ENCODE data around the gene CNOT2. TPM values are rescaled to one million over a fixed set of nuclear protein-coding genes. Genes with fewer than 3 reads are reported as not detected.

CNOT2 gene
- polyA plus RNA-seq, 1 of the 3 experiments (the other 2 are of a cell fraction), result 45.3 TPM

DNA sequence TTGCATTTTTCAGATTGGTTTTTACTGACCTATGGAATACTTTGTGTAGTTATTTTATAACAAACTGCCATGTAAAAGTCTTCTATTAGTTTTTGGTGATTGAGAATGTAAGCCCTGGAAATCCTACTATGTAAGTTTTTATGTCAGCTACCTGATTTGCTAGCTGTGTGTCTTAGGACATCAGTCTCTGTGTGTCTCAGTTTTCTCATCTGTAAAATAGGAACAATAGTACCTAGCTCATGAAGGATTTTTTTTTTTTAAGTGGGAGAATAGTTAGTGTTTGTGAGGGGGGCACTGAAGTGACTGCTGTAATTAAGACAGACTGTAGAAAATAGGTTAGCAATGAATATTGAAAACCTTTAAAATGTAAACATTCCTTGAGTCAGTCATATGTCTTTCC lies 70.9 kb downstream of the CNOT2 start:
- Histone ChIP-seq H3K9me2 (no peaks in the 10 kb centered on the region), H3K4me3 (ENCODE audit: low read depth in 2 of 2, low read length in 1 of 2) (no peak overlapping the region), H3K9me3 (0 out of 2 replicates have a peak, but pooled peaks cover 2% of the 10 kb centered on the region), H3K4me1 (ENCODE audit: control insufficient read depth in 1 of 2, insufficient read depth in 2 of 2, low read depth in 1 of 2, low read length in 1 of 2) (no peaks in the 10 kb centered on the region; a peak in 1 of 4 replicates), H3K27ac (ENCODE audit: low read depth in 2 of 2, low read length in 1 of 2) (no peak overlapping the region), H3K79me2 (ENCODE audit: insufficient read depth) (peaks cover 67% of the 10 kb centered on the region), H3K9ac (no peak overlapping the region), H3K27me3 (ENCODE audit: insufficient read depth) (no peaks in the 10 kb centered on the region), H3K36me3 (replicated peaks in 1 of 2; ENCODE audit: control insufficient read depth in 1 of 2, insufficient read depth in 2 of 2, low read length in 1 of 2) (peaks cover 19 to 32% of the 10 kb centered on the region in 2 experiments), H3F3A (replicated peaks; ENCODE audit: insufficient read depth) (peaks cover 10% of the 10 kb centered on the region), H3K4me2 (no peak overlapping the region), H4K20me1 (ENCODE audit: insufficient read depth) (peaks cover 6% of the 10 kb centered on the region), H2AFZ (ENCODE audit: low read depth) (no peak overlapping the region)
- TF ChIP-seq RFX5 (IDR thresholded peaks at IDR 0.05; ENCODE audit: low read length) (no peak), ELF1 (IDR thresholded peaks at IDR 0.05) (no peak), MXI1 (IDR thresholded peaks at IDR 0.05; ENCODE audit: low read depth, low read length) (no peak)
- TF ChIP-seq, protein P1, sequence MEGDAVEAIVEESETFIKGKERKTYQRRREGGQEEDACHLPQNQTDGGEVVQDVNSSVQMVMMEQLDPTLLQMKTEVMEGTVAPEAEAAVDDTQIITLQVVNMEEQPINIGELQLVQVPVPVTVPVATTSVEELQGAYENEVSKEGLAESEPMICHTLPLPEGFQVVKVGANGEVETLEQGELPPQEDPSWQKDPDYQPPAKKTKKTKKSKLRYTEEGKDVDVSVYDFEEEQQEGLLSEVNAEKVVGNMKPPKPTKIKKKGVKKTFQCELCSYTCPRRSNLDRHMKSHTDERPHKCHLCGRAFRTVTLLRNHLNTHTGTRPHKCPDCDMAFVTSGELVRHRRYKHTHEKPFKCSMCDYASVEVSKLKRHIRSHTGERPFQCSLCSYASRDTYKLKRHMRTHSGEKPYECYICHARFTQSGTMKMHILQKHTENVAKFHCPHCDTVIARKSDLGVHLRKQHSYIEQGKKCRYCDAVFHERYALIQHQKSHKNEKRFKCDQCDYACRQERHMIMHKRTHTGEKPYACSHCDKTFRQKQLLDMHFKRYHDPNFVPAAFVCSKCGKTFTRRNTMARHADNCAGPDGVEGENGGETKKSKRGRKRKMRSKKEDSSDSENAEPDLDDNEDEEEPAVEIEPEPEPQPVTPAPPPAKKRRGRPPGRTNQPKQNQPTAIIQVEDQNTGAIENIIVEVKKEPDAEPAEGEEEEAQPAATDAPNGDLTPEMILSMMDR (IDR thresholded peaks at IDR 0.05), result no peak
- TF ChIP-seq, protein P2, sequence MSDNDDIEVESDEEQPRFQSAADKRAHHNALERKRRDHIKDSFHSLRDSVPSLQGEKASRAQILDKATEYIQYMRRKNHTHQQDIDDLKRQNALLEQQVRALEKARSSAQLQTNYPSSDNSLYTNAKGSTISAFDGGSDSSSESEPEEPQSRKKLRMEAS (IDR thresholded peaks at IDR 0.05; ENCODE audit: low read depth), result no peak
- DNase-seq, result no peak
- CTCF ChIA-PET, result interaction anchor here (0.6 to 1.3 kb wide), 3 partner anchors 213 to 413 kb away, joined by 3 to 4 read pairs (median 3); no protein-coding TSS in a partner anchor
- POLR2A ChIA-PET, result no interaction called here

DNA sequence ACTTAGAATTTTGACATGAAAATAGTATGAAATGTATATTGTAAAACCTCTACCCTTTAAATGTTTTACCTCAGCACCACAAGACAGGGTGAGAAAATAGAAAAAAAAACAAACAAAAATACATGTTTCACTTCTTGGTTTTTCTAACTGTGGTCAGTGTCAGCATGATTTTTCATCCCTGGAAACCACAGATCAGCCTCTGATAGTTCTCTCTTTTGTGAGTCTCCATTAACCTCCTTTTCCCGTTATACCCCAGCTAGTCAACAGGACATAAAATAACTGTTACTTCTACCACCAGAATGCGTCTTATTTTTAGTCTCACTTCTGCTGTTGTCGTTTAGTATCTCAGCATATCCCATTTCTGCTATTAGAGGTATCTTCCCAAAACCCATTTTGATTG lies 74.5 kb downstream of the CNOT2 start:
- Histone ChIP-seq H3K9me3 (0 out of 2 replicates have a peak, but pooled peaks cover 2% of the 10 kb centered on the region), H3F3A (replicated peaks; ENCODE audit: insufficient read depth) (peaks cover 6% of the 10 kb centered on the region), H2AFZ (ENCODE audit: low read depth) (no peak overlapping the region), H3K27me3 (ENCODE audit: insufficient read depth) (no peaks in the 10 kb centered on the region), H3K36me3 (replicated peaks in 1 of 2; ENCODE audit: control insufficient read depth in 1 of 2, insufficient read depth in 2 of 2, low read length in 1 of 2) (peaks cover 17 to 42% of the 10 kb centered on the region in 2 experiments), H3K4me3 (ENCODE audit: low read depth in 2 of 2, low read length in 1 of 2) (no peak overlapping the region), H3K9me2 (no peaks in the 10 kb centered on the region), H3K9ac (no peak overlapping the region), H3K79me2 (ENCODE audit: insufficient read depth) (peaks cover 55% of the 10 kb centered on the region), H3K27ac (ENCODE audit: low read depth in 2 of 2, low read length in 1 of 2) (no peak overlapping the region; a peak in 1 of 4 replicates), H3K4me1 (ENCODE audit: control insufficient read depth in 1 of 2, insufficient read depth in 2 of 2, low read depth in 1 of 2, low read length in 1 of 2) (no peaks in the 10 kb centered on the region; a peak in 1 of 4 replicates), H3K4me2 (no peak overlapping the region), H4K20me1 (ENCODE audit: insufficient read depth) (peaks cover under 1% of the 10 kb centered on the region)
- 93% methylated on average over 3 of the region's 3 CpGs for WGBS (ENCODE audit: low lambda C conversion rate)
- TF ChIP-seq, protein P3, sequence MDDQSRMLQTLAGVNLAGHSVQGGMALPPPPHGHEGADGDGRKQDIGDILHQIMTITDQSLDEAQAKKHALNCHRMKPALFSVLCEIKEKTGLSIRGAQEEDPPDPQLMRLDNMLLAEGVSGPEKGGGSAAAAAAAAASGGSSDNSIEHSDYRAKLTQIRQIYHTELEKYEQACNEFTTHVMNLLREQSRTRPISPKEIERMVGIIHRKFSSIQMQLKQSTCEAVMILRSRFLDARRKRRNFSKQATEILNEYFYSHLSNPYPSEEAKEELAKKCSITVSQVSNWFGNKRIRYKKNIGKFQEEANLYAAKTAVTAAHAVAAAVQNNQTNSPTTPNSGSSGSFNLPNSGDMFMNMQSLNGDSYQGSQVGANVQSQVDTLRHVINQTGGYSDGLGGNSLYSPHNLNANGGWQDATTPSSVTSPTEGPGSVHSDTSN (IDR thresholded peaks at IDR 0.05), result no peak
- TF ChIP-seq ELF1 (IDR thresholded peaks at IDR 0.05) (no peak), TCF12 (IDR thresholded peaks at IDR 0.05) (no peak), SIN3A (IDR thresholded peaks at IDR 0.05; ENCODE audit: borderline replicate concordance, low read depth, low read length) (no peak)
- POLR2A ChIA-PET, result no interaction called here
- CTCF ChIA-PET, result no interaction called here
- DNase-seq, result no peak

DNA sequence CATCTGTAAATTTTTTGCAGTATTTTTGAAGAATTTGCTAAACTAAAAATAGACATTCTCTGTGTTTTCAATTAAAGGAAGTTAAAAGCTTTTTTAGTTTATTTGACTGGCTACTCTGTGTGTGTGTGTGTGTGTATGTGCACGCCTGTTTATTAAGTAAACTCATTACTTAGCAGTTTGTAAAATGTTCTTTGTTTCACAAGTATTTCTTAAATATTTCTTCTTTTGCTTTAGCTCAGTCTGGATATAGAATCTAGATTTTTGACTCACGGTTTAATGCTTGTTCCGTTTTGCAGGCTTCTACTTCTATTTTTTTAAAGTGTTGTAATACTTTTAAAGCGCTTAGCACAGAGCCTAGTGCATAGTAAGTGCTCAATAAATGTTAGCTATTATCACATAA lies 76.4 kb downstream of the CNOT2 start:
- no peaks in the 10 kb centered on the region for H3K9me2 ChIP-seq
- DNase-seq, result no peak
- H3K4me3 ChIP-seq (ENCODE audit: low read depth in 2 of 2, low read length in 1 of 2), result no peak overlapping the region
- CTCF ChIA-PET, result no interaction called here
- no peak overlapping the region for H3K27ac ChIP-seq (ENCODE audit: low read depth in 2 of 2, low read length in 1 of 2)
- WGBS (ENCODE audit: low lambda C conversion rate), result 87% methylated on average over 4 of the region's 4 CpGs
- H2AFZ ChIP-seq (ENCODE audit: low read depth), result no peak overlapping the region
- no peak overlapping the region for H3K4me2 ChIP-seq
- H4K20me1 ChIP-seq (ENCODE audit: insufficient read depth), result peaks cover 5% of the 10 kb centered on the region; the same call in 1 of the 2 replicates
- H3K4me1 ChIP-seq (ENCODE audit: control insufficient read depth in 1 of 2, insufficient read depth in 2 of 2, low read depth in 1 of 2, low read length in 1 of 2), result no peaks in the 10 kb centered on the region; a peak in 1 of 4 replicates
- H3K79me2 ChIP-seq (ENCODE audit: insufficient read depth), result peaks cover 46% of the 10 kb centered on the region
- H3K9ac ChIP-seq, result no peak overlapping the region
- 0 out of 2 replicates have a peak, but pooled peaks cover 2% of the 10 kb centered on the region for H3K9me3 ChIP-seq
- peaks cover 2% of the 10 kb centered on the region for H3F3A ChIP-seq (replicated peaks; ENCODE audit: insufficient read depth)
- H3K36me3 ChIP-seq (replicated peaks in 1 of 2; ENCODE audit: control insufficient read depth in 1 of 2, insufficient read depth in 2 of 2, low read length in 1 of 2), result peaks cover 22 to 45% of the 10 kb centered on the region in 2 experiments
- H3K27me3 ChIP-seq (ENCODE audit: insufficient read depth), result no peaks in the 10 kb centered on the region
- POLR2A ChIA-PET, result no interaction called here
- TF ChIP-seq RAD21 (IDR thresholded peaks at IDR 0.05; ENCODE audit: low read length) (no peak), SMC3 (IDR thresholded peaks at IDR 0.05; ENCODE audit: low read depth, low read length) (no peak), FOXJ3 (CRISPR knock-in tag; IDR thresholded peaks at IDR 0.05) (no peak), RXRA (IDR thresholded peaks at IDR 0.05; ENCODE audit: borderline replicate concordance, low read depth) (no peak), POLR2AphosphoS5 (IDR thresholded peaks at IDR 0.05; ENCODE audit: low read depth, low read length) (no peak), MEF2A (IDR thresholded peaks at IDR 0.05; ENCODE audit: borderline replicate concordance, low read depth) (no peak)
- TF ChIP-seq, protein P4, sequence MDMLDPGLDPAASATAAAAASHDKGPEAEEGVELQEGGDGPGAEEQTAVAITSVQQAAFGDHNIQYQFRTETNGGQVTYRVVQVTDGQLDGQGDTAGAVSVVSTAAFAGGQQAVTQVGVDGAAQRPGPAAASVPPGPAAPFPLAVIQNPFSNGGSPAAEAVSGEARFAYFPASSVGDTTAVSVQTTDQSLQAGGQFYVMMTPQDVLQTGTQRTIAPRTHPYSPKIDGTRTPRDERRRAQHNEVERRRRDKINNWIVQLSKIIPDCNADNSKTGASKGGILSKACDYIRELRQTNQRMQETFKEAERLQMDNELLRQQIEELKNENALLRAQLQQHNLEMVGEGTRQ (IDR thresholded peaks at IDR 0.05; ENCODE audit: borderline replicate concordance, low read depth, low read length), result no peak
- TF ChIP-seq, protein P1 (IDR thresholded peaks at IDR 0.05), result no peak

Measured in SK-N-SH (cell line).